DOHH2 (cell line): Measurements from ENCODE around the gene CLDN1.

Experiments
- H3F3A ChIP-seq: fragments of 200-600 bp; sonication (generic), shearing (Covaris generic); 2 replicates; pipeline ENCODE4 v1.6.0; 2016; ENCODE audit warnings: antibody characterized with exemption, mild to moderate bottlenecking; ENCODE audit not compliant: control insufficient read depth, insufficient read depth
- H3K27ac ChIP-seq: fragments of 200-600 bp; sonication (generic); 2 replicates; pipeline ENCODE4 v1.5.1; 2014; ENCODE audit warnings: low read depth, mild to moderate bottlenecking, low read length, moderate library complexity
- H3K27me3 ChIP-seq: fragments of 200-600 bp; sonication (generic); 2 replicates; pipeline ENCODE4 v1.6.1; 2014; ENCODE audit warnings: mild to moderate bottlenecking, low read length, mixed read lengths; ENCODE audit not compliant: control insufficient read depth
- H3K36me3 ChIP-seq: fragments of 200-600 bp; sonication (generic); 2 replicates; pipeline ENCODE4 v1.6.1; 2014; ENCODE audit warnings: mild to moderate bottlenecking, low read length, moderate library complexity, mixed read lengths; ENCODE audit not compliant: control insufficient read depth
- H3K4me1 ChIP-seq: fragments of 200-600 bp; sonication (generic); 2 replicates; pipeline ENCODE4 v1.6.1; 2014; ENCODE audit warnings: mild to moderate bottlenecking, low read length, mixed read lengths; ENCODE audit not compliant: control insufficient read depth
- H3K4me2 ChIP-seq: fragments of 200-600 bp; sonication (generic); 2 replicates; pipeline ENCODE4 v1.6.0; 2014; ENCODE audit warnings: mild to moderate bottlenecking, low read length, moderate library complexity
- H3K4me3 ChIP-seq: fragments of 200-600 bp; sonication (generic); 2 replicates; pipeline ENCODE4 v1.5.1; 2014; ENCODE audit warnings: mild to moderate bottlenecking, low read length, mixed read lengths
- H3K79me2 ChIP-seq: fragments of 200-600 bp; sonication (generic); 2 replicates; pipeline ENCODE4 v1.6.1; 2014; ENCODE audit warnings: mild to moderate bottlenecking, low read length, mixed read lengths; ENCODE audit not compliant: control insufficient read depth
- H3K9me2 ChIP-seq: fragments of 200-600 bp; sonication (generic); replicated peaks from 2 replicates; pipeline ENCODE4 v1.6.1; 2014; ENCODE audit warnings: mild to moderate bottlenecking, low read length, mixed read lengths; ENCODE audit not compliant: control insufficient read depth
- H3K9me3 ChIP-seq: fragments of 200-600 bp; sonication (generic); 2 replicates; pipeline ENCODE4 v1.6.1; 2014; ENCODE audit warnings: antibody characterized with exemption, low read length, mixed read lengths; ENCODE audit not compliant: control insufficient read depth, insufficient read depth
- H4K20me1 ChIP-seq: fragments of 200-600 bp; sonication (generic); 2 replicates; pipeline ENCODE4 v1.6.0; 2014; ENCODE audit warnings: low read depth, mild to moderate bottlenecking, antibody characterized with exemption, low read length, moderate library complexity; ENCODE audit not compliant: control insufficient read depth, insufficient read depth
- EZH2phosphoT487 ChIP-seq: fragments of 200-600 bp; sonication (generic); IDR thresholded peaks from 2 replicates; pipeline ENCODE4 v1.6.1; 2017; ENCODE audit warnings: borderline replicate concordance, mild to moderate bottlenecking, antibody characterized with exemption, low read length, moderate library complexity, mixed read lengths
- TF ChIP-seq, protein P1 (sequence below): fragments of 200-600 bp; sonication (generic); IDR thresholded peaks from one replicate; pipeline ENCODE4 v1.5.1; 2014; ENCODE audit warnings: antibody characterized with exemption, mild to moderate bottlenecking, low read depth, low read length; ENCODE audit not compliant: poor library complexity, severe bottlenecking

CLDN1 gene

GRCh38 chr3:190357468-190357867 lies 35.2 kb upstream of the CLDN1 start:
- Histone ChIP-seq H3K27me3 (no peaks in the 10 kb centered on the region), H3K4me2 (no peak overlapping the region), H3K4me3 (no peak overlapping the region)

DNA sequence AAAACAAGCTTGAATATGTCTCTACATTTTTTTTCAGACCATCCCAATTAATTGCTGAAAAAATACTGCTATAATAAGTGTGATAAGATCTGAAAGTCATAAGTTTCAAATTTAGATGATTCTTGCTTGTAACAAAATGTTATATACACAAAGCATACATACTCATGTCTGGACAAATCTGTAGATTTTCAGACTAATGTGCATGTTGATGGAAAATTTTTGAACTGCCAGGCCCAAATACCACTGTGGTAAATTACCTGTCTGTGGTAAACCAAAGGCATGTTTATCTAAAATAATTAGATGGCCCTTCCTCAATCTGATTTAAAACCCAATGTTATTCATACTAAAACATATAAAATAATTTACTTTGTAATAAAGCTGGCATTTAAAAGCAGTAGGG lies 34.0 kb upstream of the CLDN1 start:
- Histone ChIP-seq H3K36me3 (no peaks in the 10 kb centered on the region), H3K27ac (no peak overlapping the region), H3K9me3 (no peaks in the 10 kb centered on the region), H3K79me2 (no peaks in the 10 kb centered on the region), H3K27me3 (no peaks in the 10 kb centered on the region), H3K4me2 (no peak overlapping the region), H3K4me1 (no peaks in the 10 kb centered on the region), H3F3A (no peaks in the 10 kb centered on the region), H3K4me3 (no peak overlapping the region), H4K20me1 (no peaks in the 10 kb centered on the region), H3K9me2 (no peaks in the 10 kb centered on the region)
- no peak for TF ChIP-seq EZH2phosphoT487
- TF ChIP-seq, protein P1, sequence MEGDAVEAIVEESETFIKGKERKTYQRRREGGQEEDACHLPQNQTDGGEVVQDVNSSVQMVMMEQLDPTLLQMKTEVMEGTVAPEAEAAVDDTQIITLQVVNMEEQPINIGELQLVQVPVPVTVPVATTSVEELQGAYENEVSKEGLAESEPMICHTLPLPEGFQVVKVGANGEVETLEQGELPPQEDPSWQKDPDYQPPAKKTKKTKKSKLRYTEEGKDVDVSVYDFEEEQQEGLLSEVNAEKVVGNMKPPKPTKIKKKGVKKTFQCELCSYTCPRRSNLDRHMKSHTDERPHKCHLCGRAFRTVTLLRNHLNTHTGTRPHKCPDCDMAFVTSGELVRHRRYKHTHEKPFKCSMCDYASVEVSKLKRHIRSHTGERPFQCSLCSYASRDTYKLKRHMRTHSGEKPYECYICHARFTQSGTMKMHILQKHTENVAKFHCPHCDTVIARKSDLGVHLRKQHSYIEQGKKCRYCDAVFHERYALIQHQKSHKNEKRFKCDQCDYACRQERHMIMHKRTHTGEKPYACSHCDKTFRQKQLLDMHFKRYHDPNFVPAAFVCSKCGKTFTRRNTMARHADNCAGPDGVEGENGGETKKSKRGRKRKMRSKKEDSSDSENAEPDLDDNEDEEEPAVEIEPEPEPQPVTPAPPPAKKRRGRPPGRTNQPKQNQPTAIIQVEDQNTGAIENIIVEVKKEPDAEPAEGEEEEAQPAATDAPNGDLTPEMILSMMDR, result no peak

More at GRCh38 chr3:190357468-190357867, 35.2 kb upstream of the CLDN1 start:
- no peaks in the 10 kb centered on the region for H3K36me3 ChIP-seq
- H3K27ac ChIP-seq, result no peak overlapping the region
- no peaks in the 10 kb centered on the region for H3K4me1 ChIP-seq
- H4K20me1 ChIP-seq, result no peaks in the 10 kb centered on the region
- no peaks in the 10 kb centered on the region for H3F3A ChIP-seq
- TF ChIP-seq, protein P1, result no peak
- TF ChIP-seq EZH2phosphoT487, result no peak
- H3K9me3 ChIP-seq, result no peaks in the 10 kb centered on the region
- H3K79me2 ChIP-seq, result no peaks in the 10 kb centered on the region
- no peaks in the 10 kb centered on the region for H3K9me2 ChIP-seq

DNA sequence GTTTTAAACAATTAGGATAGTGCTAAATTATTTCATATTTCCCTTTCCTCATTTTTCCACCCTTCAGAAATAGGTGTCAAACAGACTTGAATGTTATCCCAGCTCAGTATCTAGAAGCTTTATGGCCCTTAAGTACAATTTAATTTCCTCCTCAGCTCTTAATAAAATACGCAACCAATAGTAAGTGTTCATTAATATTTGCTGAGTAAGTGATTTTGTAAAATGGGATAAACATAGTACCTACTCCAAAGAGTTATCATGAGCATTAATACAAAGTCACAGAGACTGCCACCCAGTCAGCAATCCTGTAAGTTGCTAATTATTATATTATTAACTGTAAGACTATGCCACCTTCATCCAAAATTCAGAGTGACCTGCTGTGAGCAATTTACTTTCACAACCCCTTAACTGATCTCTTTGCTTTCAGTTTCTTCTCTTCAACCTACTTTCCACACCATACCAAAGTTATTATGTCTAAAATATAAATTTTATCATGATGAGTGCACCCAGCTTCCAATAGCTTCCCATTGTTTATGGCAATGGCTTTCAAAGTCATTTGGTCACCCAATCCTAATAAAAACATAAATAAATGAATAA lies 30.7 kb upstream of the CLDN1 start:
- Histone ChIP-seq H3K9me2 (no peaks in the 10 kb centered on the region), H3K27ac (no peak overlapping the region), H3K36me3 (no peaks in the 10 kb centered on the region), H3K79me2 (no peaks in the 10 kb centered on the region), H4K20me1 (no peaks in the 10 kb centered on the region), H3K9me3 (no peaks in the 10 kb centered on the region), H3F3A (no peaks in the 10 kb centered on the region), H3K4me1 (no peaks in the 10 kb centered on the region), H3K27me3 (no peaks in the 10 kb centered on the region), H3K4me2 (no peak overlapping the region), H3K4me3 (no peak overlapping the region)
- TF ChIP-seq, protein P1, result no peak
- no peak for TF ChIP-seq EZH2phosphoT487
